Activated naive CD4-positive, alpha-beta T cell treated with anti-CD3 and anti-CD28 coated beads, Interleukin-2, amount 50 U/mL, for 24 hours (primary cell): ENCODE measurements around the gene BMPER.
A peak's percentile ranks its signal among the peaks of the same experiment; 100 is the strongest.

Source experiments
- H3K27ac Mint-ChIP-seq: one replicate; pipeline ENCODE4 v1.8.0; 2021; ENCODE audit warnings: mild to moderate bottlenecking, mixed read lengths
- H3K27me3 Mint-ChIP-seq: one replicate; pipeline ENCODE4 v1.8.0; 2021; ENCODE audit warnings: mixed read lengths
- H3K36me3 Mint-ChIP-seq: one replicate; pipeline ENCODE4 v1.8.0; 2021; ENCODE audit warnings: mixed read lengths
- H3K4me1 Mint-ChIP-seq: one replicate; pipeline ENCODE4 v1.8.0; 2021; ENCODE audit warnings: mixed read lengths
- H3K4me3 Mint-ChIP-seq: one replicate; pipeline ENCODE4 v1.8.0; 2021; ENCODE audit warnings: mild to moderate bottlenecking, mixed read lengths
- H3K9me3 Mint-ChIP-seq: one replicate; pipeline ENCODE4 v1.8.0; 2021; ENCODE audit warnings: mixed read lengths

The BMPER gene

GRCh38 chr7:33964417-33965182 lies 59.3 kb downstream of the BMPER start:
- Mint-ChIP-seq H3K36me3 (no peaks in the 10 kb centered on the region), H3K27me3 (peaks cover 7% of the 10 kb centered on the region), H3K4me3 (no peak overlapping the region), H3K27ac (no peak overlapping the region), H3K9me3 (no peaks in the 10 kb centered on the region), H3K4me1 (no peaks in the 10 kb centered on the region)

DNA sequence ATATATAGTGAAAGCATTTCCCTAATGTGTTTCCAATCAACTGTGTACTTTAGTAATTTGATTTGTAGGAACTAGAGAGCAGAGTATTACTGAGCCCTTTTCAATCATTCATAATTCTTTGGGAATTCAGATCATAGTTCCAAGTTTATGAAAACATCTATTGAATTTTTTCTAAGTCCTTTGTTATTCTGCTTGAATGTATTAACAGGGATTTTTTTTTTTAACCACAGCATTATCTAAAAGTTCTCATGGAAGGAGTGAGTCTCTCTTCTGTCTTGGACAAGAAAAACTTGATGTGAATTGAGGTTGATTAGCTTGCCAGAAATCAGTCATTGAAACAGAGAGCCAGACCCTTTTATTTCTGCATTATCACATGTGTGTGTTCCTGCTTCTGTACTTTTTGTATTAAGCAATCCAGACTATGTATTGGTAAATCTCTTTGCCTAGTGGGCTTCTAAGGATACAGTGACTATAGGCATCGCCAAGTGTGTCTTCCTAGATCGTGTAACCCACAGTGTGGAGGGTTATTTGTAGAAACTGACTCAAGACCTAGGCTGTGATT lies 59.9 kb downstream of the BMPER start:
- Mint-ChIP-seq H3K36me3 (no peaks in the 10 kb centered on the region), H3K4me3 (no peak overlapping the region), H3K27ac (no peak overlapping the region), H3K9me3 (no peaks in the 10 kb centered on the region), H3K27me3 (peaks cover 7% of the 10 kb centered on the region), H3K4me1 (no peaks in the 10 kb centered on the region)

DNA sequence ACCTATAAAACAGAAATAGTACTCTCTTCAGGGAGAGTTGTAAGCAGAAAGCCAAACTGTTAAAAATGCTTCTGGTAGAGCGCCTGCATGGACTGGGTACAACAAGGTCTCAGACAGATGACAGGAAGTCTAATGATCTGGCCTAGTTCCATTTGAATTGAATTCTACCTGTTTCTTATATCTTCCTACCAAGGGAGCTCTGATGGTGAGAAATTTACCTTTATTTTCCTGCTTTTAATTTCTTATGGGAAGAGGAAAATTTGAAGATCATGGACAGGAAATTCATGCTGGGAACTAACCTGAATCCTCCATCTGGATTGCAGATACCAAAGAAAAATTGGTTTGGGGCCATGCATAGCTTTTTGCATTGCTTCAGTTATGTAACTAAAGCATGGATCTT lies 63.3 kb downstream of the BMPER start:
- no peaks in the 10 kb centered on the region for H3K4me1 Mint-ChIP-seq
- H3K36me3 Mint-ChIP-seq, result no peaks in the 10 kb centered on the region
- H3K9me3 Mint-ChIP-seq, result no peaks in the 10 kb centered on the region
- no peak overlapping the region for H3K27ac Mint-ChIP-seq
- no peak overlapping the region for H3K4me3 Mint-ChIP-seq
- H3K27me3 Mint-ChIP-seq, result peaks cover 5% of the 10 kb centered on the region

- H3K36me3 Mint-ChIP-seq, result no peaks in the 10 kb centered on the region
- no peaks in the 10 kb centered on the region for H3K9me3 Mint-ChIP-seq
- H3K27ac Mint-ChIP-seq, result no peak overlapping the region
- H3K4me3 Mint-ChIP-seq, result no peak overlapping the region
- no peaks in the 10 kb centered on the region for H3K4me1 Mint-ChIP-seq
- peaks cover 5% of the 10 kb centered on the region for H3K27me3 Mint-ChIP-seq
Observed at GRCh38 chr7:33970536-33970935, 65.2 kb downstream of the BMPER start.

GRCh38 chr7:33971106-33971505 lies 65.8 kb downstream of the BMPER start:
- peaks cover 7% of the 10 kb centered on the region for H3K27me3 Mint-ChIP-seq

DNA sequence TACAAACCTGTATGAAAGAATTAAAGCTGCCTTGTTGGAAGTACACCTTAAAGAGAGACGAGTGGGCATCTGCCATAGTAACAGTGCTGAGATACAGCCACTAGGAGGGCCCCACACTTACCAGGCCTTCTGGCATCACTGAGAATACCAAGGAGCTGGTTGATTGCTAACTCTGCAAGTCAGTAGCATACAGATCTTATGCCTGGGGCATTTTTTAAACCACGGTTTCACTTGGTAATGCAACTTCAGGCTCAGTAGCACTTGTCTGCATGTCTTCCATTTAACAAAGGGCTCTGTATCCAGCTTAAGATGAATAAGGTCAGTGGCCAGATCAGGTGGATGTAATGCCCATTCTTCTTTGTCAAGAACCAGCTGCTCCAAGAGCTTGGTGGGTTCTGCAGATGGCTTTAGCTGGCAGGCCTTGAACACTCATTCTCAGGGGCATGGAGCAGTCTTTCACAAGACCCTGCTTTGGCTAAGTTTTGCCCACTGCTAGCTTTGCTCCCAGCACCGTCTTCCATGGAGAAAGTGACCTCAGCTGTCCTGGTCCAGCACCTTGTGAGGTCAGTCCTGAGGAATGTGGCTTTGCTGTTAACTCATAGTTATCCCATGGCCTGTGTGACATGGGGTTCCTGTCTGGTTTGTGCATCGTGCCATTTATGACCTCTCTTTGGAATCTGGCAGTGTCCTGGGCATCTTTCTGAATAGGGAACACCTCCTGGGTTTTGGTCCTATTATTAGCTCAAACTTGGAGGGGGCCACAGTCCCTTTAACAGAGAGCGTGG lies 68.1 kb downstream of the BMPER start:
- Mint-ChIP-seq H3K4me1 (no peaks in the 10 kb centered on the region), H3K27me3 (peaks cover 4% of the 10 kb centered on the region), H3K27ac (no peak overlapping the region), H3K9me3 (no peaks in the 10 kb centered on the region), H3K36me3 (no peaks in the 10 kb centered on the region), H3K4me3 (no peak overlapping the region)

More at GRCh38 chr7:33971106-33971505, 65.8 kb downstream of the BMPER start:
- Mint-ChIP-seq H3K4me1 (no peaks in the 10 kb centered on the region), H3K4me3 (no peak overlapping the region), H3K9me3 (no peaks in the 10 kb centered on the region), H3K27ac (no peak overlapping the region), H3K36me3 (no peaks in the 10 kb centered on the region)

GRCh38 chr7:33979300-33979806 lies 74.0 kb downstream of the BMPER start:
- no peak overlapping the region for H3K4me3 Mint-ChIP-seq
- no peaks in the 10 kb centered on the region for H3K9me3 Mint-ChIP-seq
- H3K4me1 Mint-ChIP-seq, result no peaks in the 10 kb centered on the region
- H3K36me3 Mint-ChIP-seq, result no peaks in the 10 kb centered on the region
- no peak overlapping the region for H3K27ac Mint-ChIP-seq
- peaks cover 4% of the 10 kb centered on the region for H3K27me3 Mint-ChIP-seq

DNA sequence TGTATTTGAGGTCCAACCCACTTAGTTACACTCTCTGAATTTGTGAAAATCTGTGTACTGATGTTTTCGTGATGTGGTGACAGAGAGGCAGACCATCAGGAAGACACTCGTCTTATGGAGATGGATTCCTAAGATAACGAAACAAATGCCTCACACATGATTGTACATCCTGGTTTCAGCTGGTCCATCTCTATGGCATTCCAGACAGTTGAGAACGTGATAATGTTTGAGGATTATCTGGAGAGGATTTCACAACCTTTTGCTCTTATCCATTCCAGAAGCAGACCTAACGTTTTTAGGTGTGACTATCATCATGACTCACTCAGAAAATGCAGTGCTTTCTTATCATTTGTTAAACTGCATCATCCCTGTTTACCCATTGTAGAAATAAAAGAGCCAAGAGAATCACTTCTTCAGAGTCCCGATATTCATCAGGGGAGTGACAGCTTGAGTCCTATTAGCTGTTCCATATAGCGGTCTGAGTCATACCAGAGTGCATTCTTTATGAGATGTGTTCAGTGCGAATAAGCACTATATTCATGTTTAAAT lies 74.5 kb downstream of the BMPER start:
- Mint-ChIP-seq H3K36me3 (no peaks in the 10 kb centered on the region), H3K4me3 (no peak overlapping the region), H3K27me3 (peaks cover 4% of the 10 kb centered on the region), H3K27ac (no peak overlapping the region), H3K4me1 (no peaks in the 10 kb centered on the region), H3K9me3 (no peaks in the 10 kb centered on the region)

- no peak overlapping the region for H3K4me3 Mint-ChIP-seq
- peaks cover 2% of the 10 kb centered on the region for H3K27me3 Mint-ChIP-seq
- no peaks in the 10 kb centered on the region for H3K36me3 Mint-ChIP-seq
- H3K27ac Mint-ChIP-seq, result no peak overlapping the region
- H3K9me3 Mint-ChIP-seq, result no peaks in the 10 kb centered on the region
- H3K4me1 Mint-ChIP-seq, result no peaks in the 10 kb centered on the region
Observed at GRCh38 chr7:33981226-33981625, 75.9 kb downstream of the BMPER start.

- Mint-ChIP-seq H3K4me3 (no peak overlapping the region), H3K27me3 (peaks cover 1% of the 10 kb centered on the region), H3K27ac (no peak overlapping the region), H3K9me3 (no peaks in the 10 kb centered on the region), H3K4me1 (no peaks in the 10 kb centered on the region), H3K36me3 (no peaks in the 10 kb centered on the region)
Observed at GRCh38 chr7:33981671-33982424, 76.5 kb downstream of the BMPER start.

DNA sequence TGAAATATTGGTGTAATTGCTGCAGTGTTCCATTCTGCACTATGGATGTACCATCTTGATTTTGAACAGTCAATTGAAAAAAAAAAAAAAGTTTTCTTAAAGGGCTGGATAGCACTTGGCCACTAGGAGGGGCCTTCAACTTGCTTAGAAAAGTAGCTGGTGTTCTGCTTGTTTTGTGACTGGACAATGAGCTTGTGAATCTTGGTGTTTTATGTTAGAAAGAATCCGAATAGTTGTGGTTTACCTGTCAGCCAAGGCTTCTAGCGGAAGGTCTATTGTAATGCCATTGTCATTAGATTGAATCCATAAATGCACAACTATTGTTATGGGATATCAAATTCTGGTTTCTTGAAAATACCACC lies 77.1 kb downstream of the BMPER start:
- no peak overlapping the region for H3K27ac Mint-ChIP-seq
- no peaks in the 10 kb centered on the region for H3K27me3 Mint-ChIP-seq
- H3K4me1 Mint-ChIP-seq, result no peaks in the 10 kb centered on the region
- no peak overlapping the region for H3K4me3 Mint-ChIP-seq
- no peaks in the 10 kb centered on the region for H3K36me3 Mint-ChIP-seq
- no peaks in the 10 kb centered on the region for H3K9me3 Mint-ChIP-seq

GRCh38 chr7:33986451-33986850 lies 81.1 kb downstream of the BMPER start:
- H3K4me3 Mint-ChIP-seq, result no peak overlapping the region
- H3K27me3 Mint-ChIP-seq, result no peaks in the 10 kb centered on the region
- H3K4me1 Mint-ChIP-seq, result no peaks in the 10 kb centered on the region
- no peaks in the 10 kb centered on the region for H3K9me3 Mint-ChIP-seq
- H3K36me3 Mint-ChIP-seq, result no peaks in the 10 kb centered on the region
- H3K27ac Mint-ChIP-seq, result no peak overlapping the region

- Mint-ChIP-seq H3K27ac (no peak overlapping the region), H3K4me1 (no peaks in the 10 kb centered on the region), H3K9me3 (no peaks in the 10 kb centered on the region), H3K4me3 (no peak overlapping the region), H3K27me3 (no peaks in the 10 kb centered on the region), H3K36me3 (no peaks in the 10 kb centered on the region)
Observed at GRCh38 chr7:33986951-33987947, 81.9 kb downstream of the BMPER start.

DNA sequence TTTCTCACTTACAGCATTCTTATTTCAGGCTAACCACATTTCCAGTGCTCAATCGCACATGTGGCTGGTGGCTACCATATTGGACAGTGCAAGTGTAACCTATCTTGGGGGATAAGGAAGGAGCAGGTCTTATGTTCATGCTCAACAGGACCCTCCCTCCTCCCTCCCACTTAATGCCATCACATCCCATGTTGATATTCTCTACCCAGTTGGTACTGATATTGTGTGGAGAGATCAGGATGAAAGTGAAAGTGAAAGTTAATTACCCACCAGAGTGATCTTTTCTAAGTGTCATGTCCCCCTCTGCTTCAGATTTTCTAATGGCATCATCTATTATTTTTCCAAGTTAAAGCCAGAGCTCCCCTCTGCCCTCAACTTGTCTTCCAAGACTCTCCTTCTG lies 91.6 kb downstream of the BMPER start:
- Mint-ChIP-seq H3K4me1 (peaks cover 12% of the 10 kb centered on the region), H3K27ac (peak overlapping the region; percentile 26), H3K36me3 (no peaks in the 10 kb centered on the region), H3K27me3 (peaks cover 1% of the 10 kb centered on the region), H3K9me3 (peaks cover 13% of the 10 kb centered on the region), H3K4me3 (peak overlapping the region; percentile 53)
